Pancreas (tissue), 10 donors: ENCODE data around the gene ZSCAN5C. TPM values are rescaled to one million over a fixed set of nuclear protein-coding genes. Genes with fewer than 3 reads are reported as not detected.

ENCODE experiments used
- ATAC-seq, 4 donors: fragments of 200-7000 bp; cut with Tn5 transposase; one replicate each; pipeline versions ENCODE4 v1.8.0 to v1.9.1; 2020; ENCODE audit warnings: mild to moderate bottlenecking in 4 of 4, moderate library complexity in 4 of 4
- DNase-seq, 6 donors: peaks; one replicate each; pipeline ENCODE4 v3.0.0-alpha.2; 2020
- FAIRE-seq: peaks from 2 replicates; lab custom pipeline; 2012; peaks lifted over from hg19 to GRCh38; lab: Jason Lieb, UNC
- H3K27ac ChIP-seq, 4 donors: fragments of 200-600 bp; sonication (generic); 1 replicate in 3 of 4; 2 replicates in 1 of 4; pipeline versions ENCODE4 v1.5.0 to v1.8.0; 2020
- H3K27me3 ChIP-seq, 4 donors: fragments of 200-600 bp; one replicate each; pipeline ENCODE4 v1.8.0; 2021
- H3K36me3 ChIP-seq, 3 donors: fragments of 200-600 bp; sonication (generic) in 1 of 3; one replicate each; pipeline versions ENCODE4 v1.5.0 to v1.8.0; 2020 to 2021
- H3K4me1 ChIP-seq, 3 donors: fragments of 200-600 bp; one replicate each; pipeline ENCODE4 v1.8.0; 2021
- H3K4me3 ChIP-seq, 4 donors: fragments of 200-600 bp; sonication (generic) in 2 of 4; one replicate each; pipeline versions ENCODE4 v1.5.0 to v1.8.0; 2020 to 2021
- H3K9me3 ChIP-seq, 4 donors: fragments of 200-600 bp; one replicate each; pipeline ENCODE4 v1.8.0; 2021
- WGBS, 2 donors: extraction: QIAGEN DNeasy Blood & Tissue Kit; methylation state at CpG; one replicate each; pipeline ENCODE4 v1.1.7; 2013; 5-methylcytosine and 5-hydroxymethylcytosine counted together
- intact Hi-C, 3 donors: fragments of 100-400 bp; cut with DNase I; formaldehyde crosslinking; loops; one replicate each; pipeline versions ENCODE4 v1.11.1 to v1.14.2; 2022
- polyA plus RNA-seq, 2 donors: library from polyadenylated mRNA; stranded (reverse); fragments of 200-250 nt; gene quantifications; one replicate each; pipeline ENCODE4 v1.2.3, GENCODE V29; 2013
- total RNA-seq, 6 donors: library from RNA; stranded (reverse); fragmentation: NEBNext Ultra II Directional in 4 of 6; extraction: Animal tissue kit (Norgen Biotek cat#: 25700) in 4 of 6; gene quantifications; one replicate each; pipeline versions ENCODE4 v1.2.1 to v1.2.4, GENCODE V29; 2021 to 2023
- TF ChIP-seq, protein P1 (sequence below), 4 donors: fragments of 200-600 bp; sonication (generic) in 3 of 4; IDR thresholded peaks; one replicate each; pipeline versions ENCODE4 v1.5.0 to v1.8.0; 2021; ENCODE audit warnings: antibody characterized with exemption in 4 of 4
- donor health status: healthy with polysubstance abuse.
- donor health status: DM: no; HTN: no; CAD: no; lungs with moderate emphysema.
- donor health status: DM: no; HTN: no; CAD: no.
- donor health status: control.
- donor health status: control.
- donor health status: Bipolar disorder and iron deficiency.
- donor health status: DM: yes; HTN: yes; CAD: no.
- donor health status: DM: no; HTN: no; CAD: no.
- donor health status: DM: no; HTN: no; CAD: no.
- donor health status: DM: yes; HTN: yes; CAD: no.

Gene ZSCAN5C
- total and polyA plus RNA-seq, 8 donors = not detected

DNA sequence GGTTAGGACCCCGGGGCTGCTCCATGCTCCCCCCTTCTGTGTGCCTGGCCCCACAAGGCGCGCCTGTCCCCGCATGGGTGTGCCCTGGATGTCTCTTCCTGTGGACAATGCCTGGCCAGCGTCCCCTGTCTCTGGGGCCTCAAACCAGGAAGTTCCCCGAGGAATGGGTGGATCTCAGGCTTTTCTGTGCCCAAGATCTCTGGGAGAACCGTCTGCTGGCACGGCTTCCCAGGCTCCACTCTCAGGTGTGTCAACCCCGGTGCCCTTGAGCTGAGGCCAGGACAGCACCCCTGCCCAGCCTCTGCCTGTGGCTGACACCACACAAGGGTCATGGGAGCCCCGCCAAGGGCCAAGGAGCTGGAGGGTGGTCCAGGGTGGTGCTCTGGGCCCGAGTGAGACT, 45.3 kb upstream of the ZSCAN5C start:
- peaks cover 0 to 37% (median 3%) of the 10 kb centered on the region in 3 donors for H3K36me3 ChIP-seq
- H3K4me3 ChIP-seq = no peak overlapping the region
- WGBS, 2 donors = 49 to 57% methylated on average over 11 of the region's 11 CpGs
- H3K4me1 ChIP-seq = peaks cover 16 to 26% (median 17%) of the 10 kb centered on the region in 3 donors
- peak overlapping the region in 2 of 4 donors; percentile 3 to 31 for H3K27ac ChIP-seq
- intact Hi-C loops = loop anchor here in 1 of 3 donors (10.0 kb wide), 1 partner anchor 52 kb away; no protein-coding TSS in a partner anchor
- no peak for FAIRE-seq
- ATAC-seq = peak in 2 of 4 donors; percentile 25 to 58
- no peaks in the 10 kb centered on the region for H3K9me3 ChIP-seq
- no peaks in the 10 kb centered on the region for H3K27me3 ChIP-seq
- TF ChIP-seq, protein P1, sequence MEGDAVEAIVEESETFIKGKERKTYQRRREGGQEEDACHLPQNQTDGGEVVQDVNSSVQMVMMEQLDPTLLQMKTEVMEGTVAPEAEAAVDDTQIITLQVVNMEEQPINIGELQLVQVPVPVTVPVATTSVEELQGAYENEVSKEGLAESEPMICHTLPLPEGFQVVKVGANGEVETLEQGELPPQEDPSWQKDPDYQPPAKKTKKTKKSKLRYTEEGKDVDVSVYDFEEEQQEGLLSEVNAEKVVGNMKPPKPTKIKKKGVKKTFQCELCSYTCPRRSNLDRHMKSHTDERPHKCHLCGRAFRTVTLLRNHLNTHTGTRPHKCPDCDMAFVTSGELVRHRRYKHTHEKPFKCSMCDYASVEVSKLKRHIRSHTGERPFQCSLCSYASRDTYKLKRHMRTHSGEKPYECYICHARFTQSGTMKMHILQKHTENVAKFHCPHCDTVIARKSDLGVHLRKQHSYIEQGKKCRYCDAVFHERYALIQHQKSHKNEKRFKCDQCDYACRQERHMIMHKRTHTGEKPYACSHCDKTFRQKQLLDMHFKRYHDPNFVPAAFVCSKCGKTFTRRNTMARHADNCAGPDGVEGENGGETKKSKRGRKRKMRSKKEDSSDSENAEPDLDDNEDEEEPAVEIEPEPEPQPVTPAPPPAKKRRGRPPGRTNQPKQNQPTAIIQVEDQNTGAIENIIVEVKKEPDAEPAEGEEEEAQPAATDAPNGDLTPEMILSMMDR (IDR thresholded peaks at IDR 0.05) = no peak
- DNase-seq = peak in 1 of 6 donors; percentile 79

DNA sequence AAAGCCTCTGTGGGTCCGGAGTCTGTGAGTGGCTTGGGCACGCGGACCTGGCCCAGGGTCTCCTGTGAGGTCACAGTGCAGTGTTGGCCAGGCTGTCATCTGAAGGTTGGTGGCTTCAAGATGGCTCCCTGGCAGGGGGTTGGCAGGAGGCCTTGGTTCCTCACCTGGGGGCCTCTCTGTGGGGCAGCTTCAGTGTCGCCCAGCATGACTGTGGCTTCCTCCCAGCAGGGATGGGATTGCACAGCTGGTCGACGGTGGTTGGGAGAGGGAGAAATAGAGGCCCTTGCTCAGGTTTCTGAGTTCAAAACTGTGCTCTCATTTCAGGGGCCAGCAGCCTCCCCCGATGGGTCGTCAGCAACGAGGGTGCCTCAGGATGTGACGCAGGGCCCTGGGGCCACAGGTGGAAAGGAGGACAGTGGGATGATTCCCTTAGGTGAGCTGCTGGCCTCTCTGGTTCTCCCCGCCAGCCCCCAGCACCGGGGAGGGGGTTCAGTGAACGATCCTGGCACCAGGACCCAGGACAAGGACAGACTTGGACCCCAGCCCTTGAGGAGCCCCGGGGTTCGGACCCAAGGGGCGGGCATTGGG, 43.8 kb upstream of the ZSCAN5C start:
- peaks cover 4 to 12% (median 7%) of the 10 kb centered on the region in 3 donors for H3K4me1 ChIP-seq
- H3K36me3 ChIP-seq = peaks cover 0 to 37% (median 3%) of the 10 kb centered on the region in 3 donors
- intact Hi-C loops = loop anchor here in 1 of 3 donors (10.0 kb wide), 1 partner anchor 53 kb away; no protein-coding TSS in a partner anchor
- TF ChIP-seq, protein P1 (IDR thresholded peaks at IDR 0.05) = no peak
- H3K27me3 ChIP-seq = no peaks in the 10 kb centered on the region
- no peaks in the 10 kb centered on the region for H3K9me3 ChIP-seq
- WGBS, 2 donors = 97% methylated on average over 13 to 16 of the region's 16 CpGs
- no peak overlapping the region for H3K4me3 ChIP-seq
- no peak overlapping the region for H3K27ac ChIP-seq
- DNase-seq (no peak), ATAC-seq (no peak), FAIRE-seq (no peak)

DNA sequence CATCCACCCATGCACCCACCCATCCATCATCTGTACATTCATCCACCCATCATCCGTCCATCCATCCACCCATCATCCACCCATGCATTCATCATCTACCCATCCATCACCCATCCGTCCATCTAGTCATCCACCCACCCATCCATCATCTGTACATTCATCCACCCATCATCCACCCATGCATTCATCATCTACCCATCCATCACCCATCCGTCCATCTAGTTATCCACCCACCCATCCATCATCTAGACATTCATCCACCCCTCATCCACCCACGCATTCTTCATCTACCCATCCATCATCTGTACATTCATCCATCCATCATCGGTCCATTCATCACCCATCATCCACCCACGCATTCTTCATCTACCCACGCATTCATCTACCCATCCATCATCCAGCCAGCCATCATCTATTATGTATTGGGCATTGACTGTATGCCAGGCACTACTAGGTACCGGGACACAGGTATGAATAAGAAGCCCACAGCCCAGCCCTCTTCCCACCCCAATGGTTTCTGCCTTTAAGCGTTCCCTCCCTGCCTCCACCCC, 43.0 kb upstream of the ZSCAN5C start:
- FAIRE-seq (no peak), ATAC-seq (no peak), DNase-seq (no peak)
- Histone ChIP-seq H3K36me3 (peaks cover 0 to 37% (median 3%) of the 10 kb centered on the region in 3 donors), H3K4me1 (peaks cover 0 to 6% (median 3%) of the 10 kb centered on the region in 3 donors), H3K27me3 (no peaks in the 10 kb centered on the region), H3K4me3 (no peak overlapping the region), H3K9me3 (no peaks in the 10 kb centered on the region), H3K27ac (no peak overlapping the region)
- 91 to 94% methylated on average over 9 of the region's 9 CpGs for WGBS, 2 donors
- intact Hi-C loops = loop anchor here in 1 of 3 donors (10.0 kb wide), 1 partner anchor 54 kb away; no protein-coding TSS in a partner anchor
- TF ChIP-seq, protein P1 (IDR thresholded peaks at IDR 0.05) = no peak

DNA sequence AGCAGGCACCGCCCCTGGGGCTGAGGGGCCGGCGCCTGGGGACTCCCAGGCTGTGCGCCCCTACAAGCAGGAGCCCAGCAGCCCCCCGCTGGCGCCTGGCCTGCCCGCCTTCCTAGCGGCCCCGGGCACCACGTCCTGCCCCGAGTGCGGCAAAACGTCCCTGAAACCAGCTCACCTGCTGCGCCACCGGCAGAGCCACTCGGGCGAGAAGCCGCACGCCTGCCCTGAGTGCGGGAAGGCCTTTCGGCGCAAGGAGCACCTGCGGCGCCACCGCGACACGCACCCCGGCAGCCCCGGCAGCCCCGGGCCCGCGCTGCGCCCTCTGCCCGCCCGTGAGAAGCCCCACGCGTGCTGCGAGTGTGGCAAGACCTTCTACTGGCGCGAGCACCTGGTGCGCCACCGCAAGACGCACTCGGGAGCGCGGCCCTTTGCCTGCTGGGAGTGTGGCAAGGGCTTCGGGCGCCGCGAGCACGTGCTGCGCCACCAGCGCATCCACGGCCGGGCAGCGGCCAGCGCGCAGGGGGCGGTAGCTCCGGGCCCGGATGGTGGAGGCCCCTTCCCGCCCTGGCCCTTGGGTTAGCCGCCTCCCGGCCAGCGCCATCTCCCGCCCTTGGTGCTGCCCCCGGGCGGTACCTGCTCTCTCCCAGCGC, 42.3 kb upstream of the ZSCAN5C start:
- Histone ChIP-seq H3K27me3 (no peaks in the 10 kb centered on the region), H3K36me3 (peaks cover 0 to 37% (median 3%) of the 10 kb centered on the region in 3 donors), H3K4me1 (peaks cover 0 to 6% (median 0%) of the 10 kb centered on the region in 3 donors), H3K4me3 (no peak overlapping the region), H3K27ac (no peak overlapping the region), H3K9me3 (no peaks in the 10 kb centered on the region)
- 96% methylated on average over 61 to 69 of the region's 69 CpGs for WGBS, 2 donors
- FAIRE-seq (no peak), DNase-seq (no peak), ATAC-seq (no peak)
- intact Hi-C loops = loop anchor here in 1 of 3 donors (10.0 kb wide), 1 partner anchor 55 kb away; no protein-coding TSS in a partner anchor
- TF ChIP-seq, protein P1 (IDR thresholded peaks at IDR 0.05) = no peak
